OCI-LY3 (cell line): ENCODE results near the gene SWT1.

Experiments used
- H2AFZ ChIP-seq: fragments of 200-600, 300-600 bp; shearing (Covaris generic); 2 replicates; pipeline ENCODE4 v1.6.0; 2014; ENCODE audit warnings: antibody characterized with exemption, low read depth, low read length
- H3K27ac ChIP-seq: fragments of 200-600, 300-600 bp; sonication (generic); 2 replicates; pipeline ENCODE4 v1.5.1; 2014; ENCODE audit warnings: mild to moderate bottlenecking, low read length, moderate library complexity, mixed read lengths
- H3K27me3 ChIP-seq: fragments of 200-600, 300-600 bp; sonication (generic); 2 replicates; pipeline ENCODE4 v1.6.1; 2014; ENCODE audit warnings: low read depth, low read length, mixed read lengths
- H3K36me3 ChIP-seq: fragments of 200-600, 300-600 bp; sonication (generic); replicated peaks from 2 replicates; pipeline ENCODE3; 2014; ENCODE audit warnings: low read depth, low read length, mixed read lengths
- H3K4me1 ChIP-seq: fragments of 300-600, 200-600 bp; sonication (generic); 2 replicates; pipeline ENCODE4 v1.6.1; 2014; ENCODE audit warnings: low read length, mixed read lengths
- H3K4me2 ChIP-seq: fragments of 200-600, 300-600 bp; sonication (generic); 2 replicates; pipeline ENCODE4 v1.6.1; 2014; ENCODE audit warnings: low read length, mixed read lengths
- H3K4me3 ChIP-seq: fragments of 300-600, 200-600 bp; sonication (generic); 2 replicates; pipeline ENCODE4 v1.5.1; 2014; ENCODE audit warnings: antibody characterized with exemption, mild to moderate bottlenecking, low read length, moderate library complexity
- H3K79me2 ChIP-seq: fragments of 300-600, 200-600 bp; shearing (Covaris generic); 2 replicates; pipeline ENCODE4 v1.6.1; 2014; ENCODE audit warnings: mild to moderate bottlenecking, low read length, mixed read lengths
- H3K9ac ChIP-seq: fragments of 300-600, 200-600 bp; shearing (Covaris generic); 2 replicates; pipeline ENCODE4 v1.6.0; 2014; ENCODE audit warnings: mild to moderate bottlenecking, low read length, moderate library complexity
- H3K9me3 ChIP-seq: fragments of 200-600, 300-600 bp; shearing (Covaris generic); 2 replicates; pipeline ENCODE4 v1.6.1; 2014; ENCODE audit warnings: low read length, mixed read lengths; ENCODE audit not compliant: insufficient read depth
- H4K20me1 ChIP-seq: fragments of 200-600, 300-600 bp; sonication (generic); 2 replicates; pipeline ENCODE4 v1.6.1; 2016; ENCODE audit warnings: low read length, mixed read lengths; ENCODE audit not compliant: insufficient read depth
- EZH2phosphoT487 ChIP-seq: fragments of 200-600 bp; shearing (Covaris generic); IDR thresholded peaks from 2 replicates; pipeline ENCODE4 v1.6.1; 2018; ENCODE audit warnings: antibody characterized with exemption, mixed run types, low read depth
- TF ChIP-seq, protein P1 (sequence below): fragments of 200-600, 300-600 bp; sonication (generic); IDR thresholded peaks from 2 replicates; pipeline ENCODE4 v1.5.1; 2014; ENCODE audit warnings: antibody characterized with exemption, low read length, low read depth

The SWT1 gene

DNA sequence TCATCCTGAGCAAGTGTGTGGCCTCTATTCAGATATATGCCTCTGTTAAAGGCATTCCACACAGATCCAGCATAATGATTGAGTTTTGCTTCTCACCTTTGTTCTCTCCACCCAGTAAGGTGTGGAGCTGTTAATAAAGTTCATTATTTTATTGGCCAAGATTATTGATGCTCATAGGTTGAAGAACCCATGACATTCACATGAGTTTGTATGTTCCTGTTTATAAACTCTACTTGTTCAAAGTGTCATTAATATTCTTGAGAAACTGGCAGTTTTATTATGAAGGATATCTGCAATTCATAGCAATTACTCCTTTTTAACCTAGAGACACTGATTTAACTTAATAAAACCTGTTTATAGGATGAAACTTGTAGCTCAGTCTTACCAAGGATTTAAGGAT, 138.1 kb downstream of the SWT1 start:
- no peak overlapping the region for H3K4me3 ChIP-seq
- peaks cover 75% of the 10 kb centered on the region for H4K20me1 ChIP-seq
- H3K27ac ChIP-seq, result peak overlapping the region; percentile 56
- no peak overlapping the region for H3K9ac ChIP-seq
- peaks cover 21% of the 10 kb centered on the region for H3K79me2 ChIP-seq
- H3K36me3 ChIP-seq, result peaks cover 77% of the 10 kb centered on the region
- H3K4me2 ChIP-seq, result no peak overlapping the region
- no peak overlapping the region for H2AFZ ChIP-seq
- TF ChIP-seq, protein P1, sequence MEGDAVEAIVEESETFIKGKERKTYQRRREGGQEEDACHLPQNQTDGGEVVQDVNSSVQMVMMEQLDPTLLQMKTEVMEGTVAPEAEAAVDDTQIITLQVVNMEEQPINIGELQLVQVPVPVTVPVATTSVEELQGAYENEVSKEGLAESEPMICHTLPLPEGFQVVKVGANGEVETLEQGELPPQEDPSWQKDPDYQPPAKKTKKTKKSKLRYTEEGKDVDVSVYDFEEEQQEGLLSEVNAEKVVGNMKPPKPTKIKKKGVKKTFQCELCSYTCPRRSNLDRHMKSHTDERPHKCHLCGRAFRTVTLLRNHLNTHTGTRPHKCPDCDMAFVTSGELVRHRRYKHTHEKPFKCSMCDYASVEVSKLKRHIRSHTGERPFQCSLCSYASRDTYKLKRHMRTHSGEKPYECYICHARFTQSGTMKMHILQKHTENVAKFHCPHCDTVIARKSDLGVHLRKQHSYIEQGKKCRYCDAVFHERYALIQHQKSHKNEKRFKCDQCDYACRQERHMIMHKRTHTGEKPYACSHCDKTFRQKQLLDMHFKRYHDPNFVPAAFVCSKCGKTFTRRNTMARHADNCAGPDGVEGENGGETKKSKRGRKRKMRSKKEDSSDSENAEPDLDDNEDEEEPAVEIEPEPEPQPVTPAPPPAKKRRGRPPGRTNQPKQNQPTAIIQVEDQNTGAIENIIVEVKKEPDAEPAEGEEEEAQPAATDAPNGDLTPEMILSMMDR, result no peak
- no peak for TF ChIP-seq EZH2phosphoT487
- peaks cover 25% of the 10 kb centered on the region for H3K4me1 ChIP-seq
- no peaks in the 10 kb centered on the region for H3K9me3 ChIP-seq
- no peaks in the 10 kb centered on the region for H3K27me3 ChIP-seq

DNA sequence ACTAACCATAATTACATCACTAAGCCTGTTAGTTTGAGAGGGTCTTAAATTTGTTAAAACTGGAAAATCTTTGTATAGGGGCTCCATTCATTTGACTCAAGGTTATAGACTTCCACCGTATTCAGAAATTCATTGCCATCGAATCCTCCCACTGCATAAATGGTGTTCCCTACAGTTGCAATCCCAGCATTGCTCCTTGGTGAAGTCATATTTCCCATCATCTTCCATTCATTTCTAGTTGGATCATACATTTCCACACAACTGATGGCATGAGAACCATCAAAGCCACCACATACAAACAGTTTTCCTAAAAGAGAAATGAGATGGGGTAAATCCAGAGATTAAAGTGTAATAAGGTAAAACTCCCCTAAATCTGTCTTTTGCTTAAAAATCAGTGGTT, 141.0 kb downstream of the SWT1 start:
- Histone ChIP-seq H3K27ac (no peak overlapping the region), H3K36me3 (peaks cover 97% of the 10 kb centered on the region), H3K4me2 (no peak overlapping the region)

DNA sequence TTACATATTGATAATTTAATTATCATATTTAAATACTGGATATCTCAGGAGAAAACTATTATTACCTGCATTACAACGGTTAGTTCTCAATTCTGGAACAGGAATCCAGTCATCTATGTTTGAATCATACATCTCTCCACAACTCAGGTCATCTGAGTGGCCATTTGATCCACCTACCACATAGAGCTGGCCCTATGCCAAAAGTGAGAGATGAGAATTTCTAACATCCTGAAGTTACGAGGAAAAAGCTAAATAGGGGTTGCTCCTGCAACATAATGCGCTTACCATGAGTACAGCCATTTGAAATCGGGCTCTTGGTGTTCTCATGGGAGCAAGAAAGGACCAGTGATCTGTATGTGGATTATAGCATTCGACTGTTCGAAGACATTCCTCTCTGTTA, 143.2 kb downstream of the SWT1 start:
- Histone ChIP-seq H2AFZ (no peak overlapping the region), H3K9me3 (no peaks in the 10 kb centered on the region), H3K4me2 (no peak overlapping the region), H3K4me3 (no peak overlapping the region), H3K9ac (no peak overlapping the region), H4K20me1 (peaks cover 98% of the 10 kb centered on the region), H3K4me1 (no peaks in the 10 kb centered on the region), H3K27ac (no peak overlapping the region), H3K79me2 (peaks cover 66% of the 10 kb centered on the region), H3K36me3 (peaks cover 97% of the 10 kb centered on the region), H3K27me3 (no peaks in the 10 kb centered on the region)
- no peak for TF ChIP-seq EZH2phosphoT487
- TF ChIP-seq, protein P1, result no peak

More for the DNA sequence above, 141.0 kb downstream of the SWT1 start:
- TF ChIP-seq, protein P1, result no peak
- no peak for TF ChIP-seq EZH2phosphoT487
- no peaks in the 10 kb centered on the region for H3K27me3 ChIP-seq
- H3K79me2 ChIP-seq, result peaks cover 45% of the 10 kb centered on the region
- H3K4me1 ChIP-seq, result peaks cover 5% of the 10 kb centered on the region
- no peak overlapping the region for H3K4me3 ChIP-seq
- H3K9ac ChIP-seq, result no peak overlapping the region
- no peaks in the 10 kb centered on the region for H3K9me3 ChIP-seq
- no peak overlapping the region for H2AFZ ChIP-seq
- H4K20me1 ChIP-seq, result peaks cover 98% of the 10 kb centered on the region

DNA sequence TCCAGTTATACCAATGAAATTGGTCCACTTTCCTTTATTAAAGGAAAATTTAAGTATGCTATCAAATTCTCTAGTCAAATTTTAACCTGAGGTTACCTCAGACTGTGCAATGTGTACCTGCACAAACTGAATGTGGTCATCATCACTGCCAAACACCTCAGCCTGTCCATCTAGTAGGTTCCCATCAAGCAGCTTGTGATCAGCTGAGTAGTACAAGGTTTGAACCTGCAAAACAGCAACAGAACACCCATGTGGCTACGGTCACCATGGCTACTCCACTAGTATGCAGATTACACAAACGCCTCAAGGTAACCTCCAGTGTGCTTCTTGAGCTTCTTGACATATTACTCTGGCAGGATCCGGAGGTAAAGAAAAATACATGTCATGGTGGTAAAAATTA, 148.5 kb downstream of the SWT1 start:
- Histone ChIP-seq H3K79me2 (peaks cover 95% of the 10 kb centered on the region), H3K4me3 (no peak overlapping the region), H3K36me3 (peaks cover 93% of the 10 kb centered on the region), H4K20me1 (peaks cover 99% of the 10 kb centered on the region), H3K9ac (no peak overlapping the region), H3K9me3 (no peaks in the 10 kb centered on the region), H3K4me2 (no peak overlapping the region), H3K27ac (peak overlapping the region; percentile 8; the same call in 1 of the 2 replicates), H3K27me3 (no peaks in the 10 kb centered on the region), H2AFZ (no peak overlapping the region), H3K4me1 (peaks cover 6% of the 10 kb centered on the region)
- no peak for TF ChIP-seq EZH2phosphoT487
- TF ChIP-seq, protein P1, result no peak
